LNCAP (cell line): ENCODE results near the gene CLEC16A.

Experiments used
- TF ChIP-seq, protein P1 (sequence below): fragments of 450-650 bp; IDR thresholded peaks from 2 replicates; pipeline ENCODE4 v1.5.1; 2017; ENCODE audit warnings: mild to moderate bottlenecking

CLEC16A gene

DNA sequence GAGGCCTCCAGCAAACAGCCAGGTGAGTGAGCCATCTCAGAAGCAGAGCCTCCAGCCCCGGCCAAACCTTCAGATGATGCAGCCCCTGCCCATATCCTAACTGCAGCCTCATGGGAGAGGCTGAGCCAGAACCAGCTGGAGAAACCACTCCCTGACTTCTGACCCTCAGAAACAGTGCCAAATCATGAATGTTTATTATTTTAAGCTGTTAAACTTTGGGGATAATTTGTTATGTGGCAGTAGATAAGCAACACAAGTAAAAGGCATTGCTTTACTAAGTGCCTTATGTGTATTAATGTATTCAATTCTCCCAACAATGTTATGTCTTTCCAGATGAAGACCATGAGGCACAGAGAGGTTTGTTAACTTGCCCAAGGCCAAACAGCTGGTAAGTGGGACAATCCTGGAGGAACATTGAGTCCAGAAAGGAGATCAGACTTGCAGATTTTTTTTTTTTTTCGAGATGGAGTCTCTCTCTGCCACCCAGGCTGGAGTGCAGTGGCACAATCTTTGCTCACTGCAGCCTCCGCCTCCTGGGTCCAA, 252.0 kb downstream of the CLEC16A start:
- TF ChIP-seq, protein P1, sequence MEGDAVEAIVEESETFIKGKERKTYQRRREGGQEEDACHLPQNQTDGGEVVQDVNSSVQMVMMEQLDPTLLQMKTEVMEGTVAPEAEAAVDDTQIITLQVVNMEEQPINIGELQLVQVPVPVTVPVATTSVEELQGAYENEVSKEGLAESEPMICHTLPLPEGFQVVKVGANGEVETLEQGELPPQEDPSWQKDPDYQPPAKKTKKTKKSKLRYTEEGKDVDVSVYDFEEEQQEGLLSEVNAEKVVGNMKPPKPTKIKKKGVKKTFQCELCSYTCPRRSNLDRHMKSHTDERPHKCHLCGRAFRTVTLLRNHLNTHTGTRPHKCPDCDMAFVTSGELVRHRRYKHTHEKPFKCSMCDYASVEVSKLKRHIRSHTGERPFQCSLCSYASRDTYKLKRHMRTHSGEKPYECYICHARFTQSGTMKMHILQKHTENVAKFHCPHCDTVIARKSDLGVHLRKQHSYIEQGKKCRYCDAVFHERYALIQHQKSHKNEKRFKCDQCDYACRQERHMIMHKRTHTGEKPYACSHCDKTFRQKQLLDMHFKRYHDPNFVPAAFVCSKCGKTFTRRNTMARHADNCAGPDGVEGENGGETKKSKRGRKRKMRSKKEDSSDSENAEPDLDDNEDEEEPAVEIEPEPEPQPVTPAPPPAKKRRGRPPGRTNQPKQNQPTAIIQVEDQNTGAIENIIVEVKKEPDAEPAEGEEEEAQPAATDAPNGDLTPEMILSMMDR = no peak

DNA sequence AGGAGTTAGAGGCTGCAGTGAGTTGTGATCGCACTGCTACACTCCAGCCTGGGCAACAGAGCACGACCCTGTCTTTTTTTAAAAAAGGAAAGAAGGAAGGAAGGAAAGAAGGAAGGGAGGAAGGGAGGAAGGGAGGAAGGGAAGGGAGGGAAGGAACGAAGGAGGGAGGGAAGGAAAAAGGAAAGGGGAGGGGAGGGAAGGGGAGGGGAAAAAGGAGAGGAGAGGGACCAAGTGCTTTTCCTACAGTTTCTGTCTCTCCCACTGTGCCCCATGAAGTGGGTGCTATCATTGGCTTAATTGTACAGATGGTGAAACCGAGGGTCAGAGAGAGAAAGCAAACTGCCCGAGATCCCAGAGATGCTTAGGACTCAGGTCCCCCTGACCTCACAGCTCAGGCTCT, 254.0 kb downstream of the CLEC16A start:
- TF ChIP-seq, protein P1 = no peak

DNA sequence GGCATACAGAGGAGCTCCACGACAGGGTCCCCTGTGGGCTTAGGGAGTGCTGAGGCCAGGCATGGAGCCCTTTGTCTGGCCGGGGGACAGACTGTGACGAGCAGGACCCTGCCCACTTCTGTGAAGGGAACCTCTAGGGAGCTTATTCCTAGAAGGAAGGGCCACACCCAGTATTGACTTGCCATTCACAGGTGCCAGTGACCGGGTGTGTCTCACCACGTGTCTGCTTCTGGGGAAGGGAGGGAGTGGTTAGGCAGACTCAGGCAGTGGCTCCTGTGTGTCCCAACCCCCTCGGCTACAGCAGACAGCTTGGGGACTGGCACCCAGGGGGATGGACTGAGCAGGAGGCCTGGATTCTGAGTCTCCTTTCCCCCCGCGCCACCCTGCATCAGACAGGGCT, 254.5 kb downstream of the CLEC16A start:
- TF ChIP-seq, protein P1 = no peak

GRCh38 chr16:11200592-11200991, 256.2 kb downstream of the CLEC16A start:
- TF ChIP-seq, protein P1 = no peak

DNA sequence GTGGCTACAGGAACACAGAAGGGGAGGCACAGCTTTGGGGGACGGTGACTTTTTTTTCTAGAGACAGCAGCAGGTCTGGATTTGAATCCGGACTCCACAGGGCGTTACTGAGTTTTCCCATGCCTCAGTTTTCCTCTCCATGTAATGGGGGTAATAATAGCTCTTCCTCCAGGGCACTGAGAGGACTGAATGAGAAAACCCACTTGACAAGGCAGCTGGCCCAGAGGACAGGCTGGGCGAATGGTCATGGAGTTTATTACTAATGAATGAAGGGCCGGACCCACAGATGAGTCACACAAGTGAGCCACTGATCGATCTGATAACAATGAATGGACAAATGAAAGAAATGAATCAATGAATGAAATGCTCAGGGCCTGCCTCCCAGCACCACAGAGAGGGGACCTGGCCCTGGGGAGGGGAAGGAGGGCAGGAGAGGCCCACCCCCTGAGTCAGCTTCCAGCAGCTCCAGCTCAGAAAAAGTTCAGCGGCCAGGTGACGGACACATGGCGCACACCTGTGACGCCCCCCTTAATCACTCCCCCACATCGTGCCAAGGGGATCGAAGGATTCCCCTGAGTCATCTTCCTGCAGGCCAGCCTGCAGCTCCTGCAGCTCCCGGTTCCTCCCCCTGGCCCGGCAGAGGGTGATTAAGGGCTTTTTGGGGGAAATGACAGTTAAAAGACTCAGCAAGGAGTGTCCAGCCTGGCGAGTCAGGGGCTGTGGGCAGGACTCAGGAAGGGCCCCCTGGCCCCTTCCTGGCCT, 257.3 kb downstream of the CLEC16A start:
- TF ChIP-seq, protein P1 = no peak

- TF ChIP-seq, protein P1 = no peak
Observed at GRCh38 chr16:11202260-11203091, 258.1 kb downstream of the CLEC16A start.

GRCh38 chr16:11203111-11203623, 258.8 kb downstream of the CLEC16A start:
- TF ChIP-seq, protein P1 = no peak
